ENCODE measurements around the gene KIF22. TPM values are rescaled to one million over a fixed set of nuclear protein-coding genes. Genes with fewer than 3 reads are reported as not detected.
A peak's percentile ranks its signal among the peaks of the same experiment; 100 is the strongest.

The KIF22 gene
- total and polyA plus RNA-seq, 9 of the 15 experiments (the other 6 are each of a cell fraction or from before 2014, with no cell fraction given) = 8.7 to 232 (median 131) TPM

- TF ChIP-seq BCLAF1 (IDR thresholded peaks at IDR 0.05; ENCODE audit: borderline replicate concordance in 1 of 2, control insufficient read depth in 1 of 2, low read depth in 2 of 2, low read length in 1 of 2) (peak in 1 of 2 experiments; percentile 61; a peak in 1 of 4 replicates), SP1 (CRISPR knock-in tag; IDR thresholded peaks at IDR 0.05) (peak; percentile 95), MLLT1 (IDR thresholded peaks at IDR 0.05) (0 out of 4 replicates have a peak, but pooled peaks of 1 of the 2 experiments have one; percentile 52), ZNF592 (IDR thresholded peaks at IDR 0.05) (peak; percentile 90), U2AF1 (optimal IDR thresholded peaks at IDR 0.05; ENCODE audit: low read depth, low read length) (no peak), ZBED1 (IDR thresholded peaks at IDR 0.05) (peak; percentile 90; the same call in 1 of the 2 replicates), AFF4 (CRISPR knock-in tag; IDR thresholded peaks at IDR 0.05) (peak; percentile 89; the same call in 1 of the 2 replicates), SNRNP70 (optimal IDR thresholded peaks at IDR 0.05; ENCODE audit: low read depth, low read length) (no peak), PHF8 (IDR thresholded peaks at IDR 0.05; ENCODE audit: borderline replicate concordance, low read length) (peak; percentile 68), YY1 (IDR thresholded peaks at IDR 0.05; ENCODE audit: borderline replicate concordance in 1 of 3, control insufficient read depth in 1 of 3, extremely low read depth in 1 of 3, insufficient read depth in 3 of 3, insufficient read length in 1 of 3, insufficient replicate concordance in 2 of 3, low read depth in 1 of 3, low read length in 2 of 3) (peak; percentile 63 to 98 (median 95)), HDAC3 (IDR thresholded peaks at IDR 0.05; ENCODE audit: borderline replicate concordance, partially characterized antibody) (peak; percentile 76)
Measured at GRCh38 chr16:29805232-29806098, 14.9 kb downstream of the KIF22 start (continued).

All from K562 (cell line).